NCI-H524 treated with DMSO at 0.1 percent for 48 hours (cell line): ENCODE measurements around the gene APBA1.

Experiments
- DNase-seq: peaks from one replicate; lab custom pipeline; 2025; lab: John Stamatoyannopoulos, UW

APBA1 gene

DNA sequence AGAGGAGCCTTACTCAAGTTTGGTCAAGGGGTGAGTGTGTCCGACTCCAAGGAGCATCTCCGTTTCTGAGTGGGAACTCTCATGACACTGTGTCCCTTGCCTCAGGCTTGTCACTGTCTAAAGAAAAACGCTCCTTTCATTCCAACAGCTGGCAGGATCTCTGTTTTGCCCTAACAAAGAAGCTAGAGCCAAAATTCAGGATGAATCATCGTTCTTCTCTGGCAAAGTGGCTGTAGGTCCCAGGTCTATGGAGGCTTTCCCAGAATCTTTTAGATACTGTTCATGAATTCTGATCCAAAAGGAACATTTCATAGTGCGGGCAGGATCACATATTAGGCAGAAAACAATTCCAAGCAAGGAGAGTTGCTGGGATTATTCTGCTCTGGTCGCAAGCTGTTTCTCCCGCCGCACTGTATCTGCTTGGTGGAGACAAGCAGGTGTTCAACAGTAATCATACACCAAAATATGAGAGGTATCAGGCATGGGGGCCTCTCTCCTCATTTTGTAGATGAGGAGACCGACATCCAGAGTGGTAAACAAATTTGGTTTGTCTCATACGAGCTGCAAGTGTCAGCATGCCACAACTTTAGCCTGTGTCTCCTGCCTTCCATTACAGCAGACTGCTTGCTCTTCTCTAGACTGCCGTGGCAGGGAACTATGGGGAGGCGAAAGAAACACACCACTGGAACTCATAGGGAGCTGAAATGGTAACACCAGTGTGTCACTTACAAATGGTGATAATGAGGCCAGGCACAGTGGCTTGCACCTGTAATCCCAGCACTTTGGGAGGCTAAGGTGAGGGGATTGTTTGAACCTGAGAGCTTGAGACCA is 274.6 kb downstream of the APBA1 start:
- DNase-seq = no peak

- no peak for DNase-seq
Measured at GRCh38 chr9:69396759-69397158, 275.4 kb downstream of the APBA1 start.

- no peak for DNase-seq
Measured at GRCh38 chr9:69395718-69396117, 276.5 kb downstream of the APBA1 start.

DNA sequence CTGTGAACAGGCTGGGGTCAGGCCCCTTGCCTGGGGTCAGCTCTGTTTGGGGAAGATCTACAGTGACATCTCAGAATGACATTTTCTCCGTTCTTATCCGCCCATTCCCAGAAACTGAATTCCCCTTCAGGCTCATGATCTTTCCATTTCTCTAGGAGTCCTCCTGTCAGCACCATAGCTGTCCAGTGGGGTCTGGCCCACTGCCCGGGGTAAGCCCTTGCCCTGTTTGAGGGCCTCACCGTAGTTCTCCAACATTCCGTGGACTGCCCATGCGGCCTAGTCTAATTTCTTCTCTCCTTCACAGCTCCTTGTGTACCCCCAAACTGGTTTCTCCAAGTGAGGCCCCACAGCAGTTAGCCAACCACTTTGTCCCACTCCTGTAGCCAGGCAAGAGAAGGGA is 278.7 kb downstream of the APBA1 start:
- no peak for DNase-seq

DNA sequence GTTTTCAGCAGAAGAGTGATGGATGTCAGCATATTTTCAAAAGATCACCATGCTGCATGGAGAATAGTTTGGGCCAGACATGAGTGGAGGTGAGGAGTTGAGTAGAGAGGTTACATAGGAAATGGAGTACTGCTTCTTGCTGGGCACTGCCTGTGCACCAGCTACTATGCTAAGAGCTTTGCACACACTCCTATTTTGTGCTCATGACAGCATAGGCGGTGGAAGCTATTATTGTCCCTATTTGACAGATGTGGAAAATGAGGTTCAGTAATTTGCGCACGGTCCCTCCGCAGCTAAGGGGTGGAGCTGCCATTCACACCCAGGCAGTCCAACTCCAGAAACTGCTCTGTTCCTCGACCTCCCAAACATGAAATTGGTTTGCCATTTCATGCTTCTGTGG is 279.3 kb downstream of the APBA1 start:
- no peak for DNase-seq

DNA sequence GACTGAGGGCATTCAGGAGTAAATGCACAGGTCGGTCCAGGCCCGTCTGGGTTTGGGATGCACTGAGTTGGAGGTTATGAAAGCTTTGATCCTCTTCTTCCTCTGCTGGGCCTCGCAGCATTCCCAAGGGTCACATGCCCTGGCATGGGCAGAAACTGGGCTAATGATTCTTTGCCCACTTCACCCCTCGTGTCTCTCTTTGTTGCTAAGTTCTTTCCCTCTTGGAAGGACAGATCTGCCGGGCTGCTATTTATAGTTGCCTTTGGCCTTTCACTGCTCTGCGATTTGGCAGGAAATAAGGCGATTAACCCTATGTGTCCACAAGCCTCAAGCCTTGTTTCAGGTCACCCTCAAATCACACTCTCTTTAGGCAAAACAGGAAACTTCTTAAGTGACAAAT is 280.2 kb downstream of the APBA1 start:
- DNase-seq = no peak

DNA sequence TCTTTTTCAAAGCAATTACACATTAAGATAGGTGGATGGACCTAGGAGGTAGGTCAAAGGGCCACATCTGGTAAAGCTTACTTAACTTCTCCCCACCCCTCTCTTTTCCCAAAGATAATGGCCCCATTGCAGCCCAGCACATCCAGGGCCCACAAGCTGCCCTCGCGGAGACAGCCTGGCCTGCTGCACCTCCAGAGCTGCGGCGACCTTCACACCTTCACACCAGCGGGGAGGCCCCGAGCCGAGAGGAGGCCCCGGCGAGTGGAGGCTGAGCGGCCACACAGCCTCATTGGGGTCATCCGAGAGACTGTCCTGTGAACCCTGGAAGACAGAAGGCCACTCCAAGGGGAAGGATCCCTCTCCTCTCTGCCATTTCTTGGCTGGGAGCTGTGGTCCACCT is 280.7 kb downstream of the APBA1 start:
- no peak for DNase-seq

DNA sequence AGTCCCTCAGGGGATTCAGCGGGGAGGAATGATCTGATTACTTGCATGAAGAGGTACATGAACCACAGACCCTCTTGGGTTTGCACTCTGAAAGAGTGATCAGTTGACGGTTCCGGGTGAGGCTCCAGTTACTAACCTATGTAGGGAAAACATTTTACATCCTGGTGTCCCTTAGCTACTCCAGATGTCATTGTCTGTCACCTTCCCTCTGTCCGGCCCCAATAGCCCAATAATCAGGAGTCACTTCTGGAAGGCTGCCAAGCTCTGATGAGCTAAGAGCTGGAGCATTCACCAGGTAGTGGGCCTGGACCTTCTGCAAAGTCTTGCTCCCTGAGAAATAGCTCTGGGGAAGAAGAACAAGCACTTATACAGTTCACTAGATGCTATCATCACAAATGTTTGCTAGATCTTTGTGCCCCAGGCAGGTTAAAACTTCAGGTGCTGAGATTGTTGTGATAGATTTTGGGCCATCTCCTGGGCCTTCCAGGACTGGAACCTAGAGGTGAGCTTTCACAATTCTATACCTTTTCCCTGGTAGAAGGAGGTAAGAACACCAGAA is 282.7 kb downstream of the APBA1 start:
- no peak for DNase-seq

GRCh38 chr9:69388596-69388995 is 283.6 kb downstream of the APBA1 start:
- DNase-seq = no peak

DNA sequence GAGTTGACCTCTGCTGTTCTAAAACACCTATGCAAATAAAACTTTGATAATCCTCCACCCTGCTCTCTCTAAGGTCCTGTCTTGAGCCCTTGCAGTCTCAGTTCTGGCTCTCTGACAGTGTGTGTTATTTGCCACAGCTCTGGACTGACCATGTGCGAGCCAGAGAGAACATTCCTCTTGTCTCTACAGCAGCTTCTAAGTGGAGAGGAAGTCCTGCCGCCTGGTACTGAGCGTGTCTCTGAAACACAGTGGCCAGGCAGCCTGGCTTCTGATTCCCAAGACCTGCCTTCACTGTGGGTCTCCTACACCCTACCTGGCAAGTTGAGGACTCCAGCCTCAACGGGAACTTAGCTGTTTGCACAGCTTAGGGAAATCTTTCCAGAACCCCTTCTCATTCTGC is 285.5 kb downstream of the APBA1 start:
- DNase-seq = no peak

DNA sequence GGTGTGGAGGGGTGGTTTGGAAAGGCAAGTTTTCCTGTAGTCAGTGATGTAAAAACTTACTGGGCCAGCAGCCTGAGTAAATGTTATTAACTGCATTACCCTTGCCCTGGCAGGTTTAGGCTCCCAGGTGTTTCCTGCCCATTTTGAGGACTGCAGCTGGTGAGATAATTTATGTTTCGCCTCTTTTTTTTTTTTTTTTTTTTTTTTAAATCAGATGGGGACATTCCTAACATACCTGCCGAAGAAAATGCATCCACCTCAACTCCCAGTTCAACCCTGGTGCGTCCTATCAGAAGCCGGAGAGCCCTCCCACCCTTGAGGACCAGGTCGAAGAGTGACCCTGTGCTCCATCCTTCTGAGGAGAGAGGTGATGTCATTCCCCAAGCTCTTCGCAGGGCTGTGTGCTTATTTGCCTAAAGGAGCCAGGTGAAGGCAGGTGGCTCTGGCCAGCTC is 286.6 kb downstream of the APBA1 start:
- no peak for DNase-seq

GRCh38 chr9:69382135-69382534 is 290.0 kb downstream of the APBA1 start:
- no peak for DNase-seq

GRCh38 chr9:69380811-69381210 is 291.4 kb downstream of the APBA1 start:
- no peak for DNase-seq

GRCh38 chr9:69380301-69380700 is 291.9 kb downstream of the APBA1 start:
- DNase-seq = no peak

GRCh38 chr9:69379270-69379982 is 292.7 kb downstream of the APBA1 start:
- no peak for DNase-seq

GRCh38 chr9:69377981-69378380 is 294.2 kb downstream of the APBA1 start:
- DNase-seq = no peak
